ENCODE data around the gene PPID.

The PPID gene

DNA sequence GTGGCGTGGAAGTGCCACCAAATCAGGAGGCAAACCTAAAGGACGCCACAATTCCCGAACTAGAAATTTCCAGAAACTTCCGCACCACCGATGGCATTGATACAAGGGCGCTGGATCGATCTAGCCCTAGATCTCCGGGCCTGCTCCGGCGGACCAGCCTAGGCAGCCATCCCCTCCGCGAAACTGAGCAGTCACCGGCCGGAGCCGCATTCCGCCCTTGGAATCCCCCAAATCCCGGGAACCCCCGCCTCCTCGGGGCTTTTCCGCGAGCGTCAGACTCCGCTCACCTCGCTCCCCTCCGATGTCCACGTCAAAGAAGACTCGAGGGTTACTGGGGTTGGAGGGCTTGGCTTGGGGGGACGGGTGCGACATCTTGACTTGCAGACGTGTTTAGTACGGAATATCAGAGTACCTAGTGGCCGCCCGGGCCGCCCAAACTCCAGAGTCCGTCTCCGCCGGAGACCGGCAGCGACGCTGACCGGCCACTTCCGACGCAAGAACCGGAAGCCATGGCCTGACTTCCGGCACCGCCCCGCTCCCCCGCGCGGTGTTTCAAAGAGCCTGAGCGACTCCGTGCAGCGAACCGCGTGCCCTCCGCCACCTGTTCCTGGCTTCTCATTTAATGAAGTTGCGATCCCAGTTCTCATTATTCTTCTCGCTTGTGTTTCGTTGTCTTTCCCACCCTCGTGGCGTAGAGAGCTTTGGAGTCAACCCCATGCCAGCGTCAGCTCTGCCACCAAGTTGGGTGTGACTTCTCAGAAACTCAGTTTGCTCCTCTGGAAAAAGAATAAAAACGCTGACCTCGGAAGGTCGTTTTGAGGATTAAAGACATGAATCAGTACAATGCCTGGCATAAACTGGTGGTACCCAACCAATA is at the start of gene PPID:
TSS of gene PPID (minus strand) at position 480 of the 877 bp plus-strand sequence. CDS start at position 372, 108 bp downstream.
- in situ Hi-C loops (cut with HindIII; ENCODE audit: low pct_ligation_motif_present, low sequenced_read_pairs) = no loop called here
- peaks cover 9% of the 10 kb centered on the region for H3K36me3 ChIP-seq (replicated peaks)
- DNase-seq = peak; percentile 68
- H3K27me3 ChIP-seq (replicated peaks) = no peaks in the 10 kb centered on the region
- peak within 1 kb of the TSS; percentile 93 for H3K27ac ChIP-seq
- no peak for TF ChIP-seq CTCF (IDR thresholded peaks at IDR 0.05; ENCODE audit: low read depth, low read length, missing control alignments)
- H3K4me3 ChIP-seq (ENCODE audit: low read depth, low read length) = peak within 1 kb of the TSS; percentile 87

GRCh38 chr4:158771776-158772175 is 48.6 kb upstream of the PPID start:
- DNase-seq = no peak

DNA sequence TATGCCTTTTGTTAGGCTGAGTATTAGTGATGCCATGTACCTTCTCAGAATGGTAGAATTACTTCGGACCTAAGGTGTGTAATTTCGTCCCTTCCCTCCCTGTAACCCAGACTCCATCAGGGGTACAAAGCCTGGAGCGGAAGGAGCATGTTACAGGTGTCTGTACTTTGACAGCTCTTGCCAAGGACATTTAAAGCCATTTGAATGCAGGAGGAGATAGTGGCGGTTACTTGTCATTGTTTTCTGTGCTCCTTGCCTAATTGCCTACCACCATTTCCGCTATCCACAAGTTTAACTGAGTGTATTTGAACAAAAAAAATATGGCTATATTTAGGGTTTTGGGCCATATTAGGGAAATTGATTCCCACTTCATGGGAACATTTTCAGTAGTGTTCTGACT is 47.5 kb upstream of the PPID start:
- no peak for DNase-seq
- H3K27me3 ChIP-seq (replicated peaks) = no peaks in the 10 kb centered on the region
- H3K36me3 ChIP-seq (replicated peaks) = no peaks in the 10 kb centered on the region
- no peak overlapping the region for H3K4me3 ChIP-seq (ENCODE audit: low read depth, low read length)
- no peak for TF ChIP-seq CTCF (IDR thresholded peaks at IDR 0.05; ENCODE audit: low read depth, low read length, missing control alignments)
- in situ Hi-C loops (cut with HindIII; ENCODE audit: low pct_ligation_motif_present, low sequenced_read_pairs) = no loop called here
- no peak overlapping the region for H3K27ac ChIP-seq

More at GRCh38 chr4:158771776-158772175, 48.6 kb upstream of the PPID start:
- Histone ChIP-seq H3K27me3 (replicated peaks) (no peaks in the 10 kb centered on the region), H3K36me3 (replicated peaks) (no peaks in the 10 kb centered on the region), H3K4me3 (ENCODE audit: low read depth, low read length) (no peak overlapping the region), H3K27ac (no peak overlapping the region)
- in situ Hi-C loops (cut with HindIII; ENCODE audit: low pct_ligation_motif_present, low sequenced_read_pairs) = no loop called here
- no peak for TF ChIP-seq CTCF (IDR thresholded peaks at IDR 0.05; ENCODE audit: low read depth, low read length, missing control alignments)

DNA sequence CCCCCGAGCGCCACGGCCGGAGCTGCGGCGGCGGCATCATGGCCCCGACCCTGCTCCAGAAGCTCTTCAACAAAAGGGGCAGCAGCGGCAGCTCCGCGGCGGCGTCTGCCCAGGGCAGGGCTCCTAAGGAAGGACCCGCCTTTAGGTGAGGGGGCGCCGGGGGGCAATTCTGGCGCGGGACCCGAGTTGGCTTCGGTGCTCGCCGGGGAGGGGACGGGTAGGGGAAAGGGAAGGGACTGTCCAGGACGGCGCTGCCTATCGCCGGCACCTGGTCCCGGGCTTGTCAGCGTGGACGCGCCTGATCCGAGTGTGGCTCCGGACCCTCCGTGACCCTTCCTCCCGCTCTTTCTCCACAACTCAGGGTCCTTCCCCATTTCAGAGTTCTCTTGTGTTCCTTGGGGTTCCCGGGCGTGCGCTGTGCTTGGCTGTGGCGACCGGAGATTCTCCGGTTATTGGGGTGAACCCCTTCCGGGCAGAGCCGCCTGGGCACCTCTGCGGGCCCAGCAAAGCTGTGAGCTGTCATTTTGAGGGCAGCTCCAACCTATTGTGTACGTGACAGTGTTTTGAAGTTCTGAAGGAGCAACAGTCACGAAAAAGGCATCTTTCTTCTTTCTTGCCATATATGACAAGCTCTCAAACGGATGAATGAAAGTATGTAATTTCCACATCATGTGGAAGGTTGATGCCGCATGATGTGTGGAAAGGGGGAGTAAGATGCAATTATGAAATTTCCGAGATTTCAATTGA is 46.2 kb upstream of the PPID start:
- peak overlapping the region; percentile 88 for H3K27ac ChIP-seq
- no peaks in the 10 kb centered on the region for H3K36me3 ChIP-seq (replicated peaks)
- H3K27me3 ChIP-seq (replicated peaks) = no peaks in the 10 kb centered on the region
- H3K4me3 ChIP-seq (ENCODE audit: low read depth, low read length) = peak overlapping the region; percentile 83
- in situ Hi-C loops (cut with HindIII; ENCODE audit: low pct_ligation_motif_present, low sequenced_read_pairs) = no loop called here
- no peak for TF ChIP-seq CTCF (IDR thresholded peaks at IDR 0.05; ENCODE audit: low read depth, low read length, missing control alignments)
- DNase-seq = no peak

- no peaks in the 10 kb centered on the region for H3K36me3 ChIP-seq (replicated peaks)
- in situ Hi-C loops (cut with HindIII; ENCODE audit: low pct_ligation_motif_present, low sequenced_read_pairs) = no loop called here
- H3K4me3 ChIP-seq (ENCODE audit: low read depth, low read length) = peak within 1 kb of the TSS; percentile 83
- no peak for TF ChIP-seq CTCF (IDR thresholded peaks at IDR 0.05; ENCODE audit: low read depth, low read length, missing control alignments)
- no peaks in the 10 kb centered on the region for H3K27me3 ChIP-seq (replicated peaks)
- H3K27ac ChIP-seq = peak within 1 kb of the TSS; percentile 88
- peak; percentile 53 for DNase-seq
Observed at GRCh38 chr4:158768555-158769174, 45.5 kb upstream of the PPID start, which contains the start of gene FNIP2. TSS of gene FNIP2 (plus strand) at chr4:158769026. CDS start at chr4:158769213, 187 bp downstream.

Measured in brain microvascular endothelial cell (primary cell).